Fibroblast of pulmonary artery (primary cell): ENCODE data around the gene OR2J3.
"Not testable (repeated sequence)": the region's sequence is repeated elsewhere in the genome, so short reads cannot be mapped to it uniquely, and the experiment has no call there.

Experiments
- DNase-seq: peaks from one replicate; pipeline ENCODE4 v3.0.0-alpha.2; 2010; ENCODE audit warnings: low read depth
- H3K4me3 ChIP-seq: replicated peaks from 2 replicates; pipeline ENCODE4 v1.5.1; 2011; ENCODE audit warnings: low read depth, mild to moderate bottlenecking, control low read depth, low read length, moderate library complexity
- CTCF ChIP-seq: IDR thresholded peaks from 2 replicates; pipeline ENCODE4 v1.5.1; 2011; ENCODE audit warnings: mild to moderate bottlenecking, control low read depth, low read length, inconsistent platforms; ENCODE audit errors: missing control alignments

The OR2J3 gene

GRCh38 chr6:29092957-29093356 is 14.9 kb upstream of the OR2J3 start:
- no peak for DNase-seq
- no peak overlapping the region for H3K4me3 ChIP-seq
- no peak for TF ChIP-seq CTCF

- TF ChIP-seq CTCF, result no peak
- no peak for DNase-seq
- no peak overlapping the region for H3K4me3 ChIP-seq
Measured at GRCh38 chr6:29097803-29098202, 10.1 kb upstream of the OR2J3 start.

GRCh38 chr6:29099190-29099589 is 8.7 kb upstream of the OR2J3 start, which contains the start of gene OR2J1:
OR2J1 (plus strand) TSS chr6:29099490; CDS start chr6:29100943, 1,453 bp downstream.
- DNase-seq, result no peak
- no peak for TF ChIP-seq CTCF
- H3K4me3 ChIP-seq, result no peak within 1 kb of the TSS

GRCh38 chr6:29112135-29112534 is 4.3 kb downstream of the OR2J3 start:
- TF ChIP-seq CTCF, result no peak
- DNase-seq, result no peak

GRCh38 chr6:29114964-29115363 is 7.1 kb downstream of the OR2J3 start:
- not testable (repeated sequence) for H3K4me3 ChIP-seq, DNase-seq

More at GRCh38 chr6:29112135-29112534, 4.3 kb downstream of the OR2J3 start:
- H3K4me3 ChIP-seq, result no peak overlapping the region

GRCh38 chr6:29129326-29130012 is 21.6 kb downstream of the OR2J3 start:
- no peak overlapping the region for H3K4me3 ChIP-seq
- no peak for TF ChIP-seq CTCF
- no peak for DNase-seq

GRCh38 chr6:29130644-29131043 is 22.8 kb downstream of the OR2J3 start:
- H3K4me3 ChIP-seq, result no peak overlapping the region
- DNase-seq, result no peak
- no peak for TF ChIP-seq CTCF
